ENCODE data around the gene MAPT.

The MAPT gene

DNA sequence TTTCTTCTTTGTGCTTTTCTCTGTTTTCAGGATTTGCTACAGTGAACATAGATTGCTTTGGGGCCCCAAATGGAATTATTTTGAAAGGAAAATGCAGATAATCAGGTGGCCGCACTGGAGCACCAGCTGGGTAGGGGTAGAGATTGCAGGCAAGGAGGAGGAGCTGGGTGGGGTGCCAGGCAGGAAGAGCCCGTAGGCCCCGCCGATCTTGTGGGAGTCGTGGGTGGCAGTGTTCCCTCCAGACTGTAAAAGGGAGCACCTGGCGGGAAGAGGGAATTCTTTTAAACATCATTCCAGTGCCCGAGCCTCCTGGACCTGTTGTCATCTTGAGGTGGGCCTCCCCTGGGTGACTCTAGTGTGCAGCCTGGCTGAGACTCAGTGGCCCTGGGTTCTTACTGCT is 105.9 kb downstream of the MAPT start:
- Histone ChIP-seq H4K91ac (ENCODE audit: low read length) (no peak overlapping the region), H2BK120ac (ENCODE audit: low read depth, low read length) (no peak overlapping the region), H3K27me3 (ENCODE audit: control insufficient read depth in 1 of 2, insufficient read depth in 1 of 2, low read length in 2 of 2) (peaks cover 9 to 19% of the 10 kb centered on the region in 2 experiments), H3K23ac (ENCODE audit: low read length in 2 of 2) (no peak overlapping the region), H2BK12ac (ENCODE audit: low read length in 2 of 2) (no peak overlapping the region), H2AFZ (ENCODE audit: low read depth, low read length) (no peak overlapping the region), H3K4me1 (ENCODE audit: control insufficient read depth, insufficient read depth, low read depth, low read length) (peaks cover 8% of the 10 kb centered on the region), H3K4me2 (ENCODE audit: low read length, poor library complexity, severe bottlenecking) (no peak overlapping the region), H2BK15ac (ENCODE audit: low read depth, poor library complexity, severe bottlenecking) (no peak overlapping the region), H3K14ac (ENCODE audit: low read length in 2 of 2) (no peak overlapping the region), H2BK5ac (ENCODE audit: low read depth, low read length, poor library complexity, severe bottlenecking) (no peak overlapping the region), H4K8ac (ENCODE audit: low read length) (no peak overlapping the region), H3K9me3 (ENCODE audit: control insufficient read depth, low read length) (no peaks in the 10 kb centered on the region), H3K36me3 (ENCODE audit: control insufficient read depth in 1 of 2, insufficient read depth in 2 of 2, low read depth in 1 of 2, low read length in 2 of 2) (no peaks in the 10 kb centered on the region), H3K18ac (ENCODE audit: low read depth in 1 of 2, low read length in 2 of 2) (no peak overlapping the region), H3K79me1 (replicated peaks; ENCODE audit: low read length, poor library complexity, severe bottlenecking) (no peaks in the 10 kb centered on the region), H3K9ac (ENCODE audit: low read length) (no peak overlapping the region), H3K4me3 (ENCODE audit: insufficient read depth in 1 of 2, low read depth in 1 of 2, low read length in 2 of 2) (no peak overlapping the region), H3K27ac (ENCODE audit: low read length, poor library complexity, severe bottlenecking) (no peak overlapping the region), H3K4ac (ENCODE audit: low read depth in 1 of 2, low read length in 2 of 2) (no peak overlapping the region), H2AK5ac (ENCODE audit: low read length, severe bottlenecking) (no peak overlapping the region)
- no peak for DNase-seq
- WGBS = 86% methylated on average over 7 of the region's 7 CpGs

DNA sequence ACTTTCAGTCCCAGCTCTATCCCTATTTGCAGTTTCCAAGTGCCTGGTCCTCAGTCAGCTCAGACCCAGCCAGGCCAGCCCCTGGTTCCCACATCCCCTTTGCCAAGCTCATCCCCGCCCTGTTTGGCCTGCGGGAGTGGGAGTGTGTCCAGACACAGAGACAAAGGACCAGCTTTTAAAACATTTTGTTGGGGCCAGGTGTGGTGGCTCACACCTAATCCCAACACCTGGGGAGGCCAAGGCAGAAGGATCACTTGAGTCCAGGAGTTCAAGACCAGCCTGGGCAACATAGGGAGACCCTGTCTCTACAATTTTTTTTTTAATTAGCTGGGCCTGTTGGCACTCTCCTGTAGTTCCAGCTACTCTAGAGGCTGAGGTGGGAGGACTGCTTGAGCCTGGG is 106.4 kb downstream of the MAPT start:
- Histone ChIP-seq H2BK12ac (ENCODE audit: low read length in 2 of 2) (no peak overlapping the region), H4K8ac (ENCODE audit: low read length) (no peak overlapping the region), H3K4me3 (ENCODE audit: insufficient read depth in 1 of 2, low read depth in 1 of 2, low read length in 2 of 2) (no peak overlapping the region), H3K27me3 (ENCODE audit: control insufficient read depth in 1 of 2, insufficient read depth in 1 of 2, low read length in 2 of 2) (peaks cover 12 to 16% of the 10 kb centered on the region in 2 experiments), H3K18ac (ENCODE audit: low read depth in 1 of 2, low read length in 2 of 2) (no peak overlapping the region), H3K4me2 (ENCODE audit: low read length, poor library complexity, severe bottlenecking) (no peak overlapping the region), H3K4me1 (ENCODE audit: control insufficient read depth, insufficient read depth, low read depth, low read length) (peaks cover 7% of the 10 kb centered on the region), H2BK5ac (ENCODE audit: low read depth, low read length, poor library complexity, severe bottlenecking) (no peak overlapping the region), H2BK120ac (ENCODE audit: low read depth, low read length) (no peak overlapping the region), H3K36me3 (ENCODE audit: control insufficient read depth in 1 of 2, insufficient read depth in 2 of 2, low read depth in 1 of 2, low read length in 2 of 2) (no peaks in the 10 kb centered on the region), H3K9me3 (ENCODE audit: control insufficient read depth, low read length) (no peaks in the 10 kb centered on the region), H3K27ac (ENCODE audit: low read length, poor library complexity, severe bottlenecking) (no peak overlapping the region), H3K9ac (ENCODE audit: low read length) (no peak overlapping the region), H3K4ac (ENCODE audit: low read depth in 1 of 2, low read length in 2 of 2) (no peak overlapping the region), H3K79me1 (replicated peaks; ENCODE audit: low read length, poor library complexity, severe bottlenecking) (no peaks in the 10 kb centered on the region), H2BK15ac (ENCODE audit: low read depth, poor library complexity, severe bottlenecking) (no peak overlapping the region), H2AFZ (ENCODE audit: low read depth, low read length) (no peak overlapping the region), H3K23ac (ENCODE audit: low read length in 2 of 2) (no peak overlapping the region), H3K14ac (ENCODE audit: low read length in 2 of 2) (no peak overlapping the region), H4K91ac (ENCODE audit: low read length) (no peak overlapping the region), H2AK5ac (ENCODE audit: low read length, severe bottlenecking) (no peak overlapping the region)
- DNase-seq = no peak
- WGBS = 96% methylated on average over 2 of the region's 2 CpGs

DNA sequence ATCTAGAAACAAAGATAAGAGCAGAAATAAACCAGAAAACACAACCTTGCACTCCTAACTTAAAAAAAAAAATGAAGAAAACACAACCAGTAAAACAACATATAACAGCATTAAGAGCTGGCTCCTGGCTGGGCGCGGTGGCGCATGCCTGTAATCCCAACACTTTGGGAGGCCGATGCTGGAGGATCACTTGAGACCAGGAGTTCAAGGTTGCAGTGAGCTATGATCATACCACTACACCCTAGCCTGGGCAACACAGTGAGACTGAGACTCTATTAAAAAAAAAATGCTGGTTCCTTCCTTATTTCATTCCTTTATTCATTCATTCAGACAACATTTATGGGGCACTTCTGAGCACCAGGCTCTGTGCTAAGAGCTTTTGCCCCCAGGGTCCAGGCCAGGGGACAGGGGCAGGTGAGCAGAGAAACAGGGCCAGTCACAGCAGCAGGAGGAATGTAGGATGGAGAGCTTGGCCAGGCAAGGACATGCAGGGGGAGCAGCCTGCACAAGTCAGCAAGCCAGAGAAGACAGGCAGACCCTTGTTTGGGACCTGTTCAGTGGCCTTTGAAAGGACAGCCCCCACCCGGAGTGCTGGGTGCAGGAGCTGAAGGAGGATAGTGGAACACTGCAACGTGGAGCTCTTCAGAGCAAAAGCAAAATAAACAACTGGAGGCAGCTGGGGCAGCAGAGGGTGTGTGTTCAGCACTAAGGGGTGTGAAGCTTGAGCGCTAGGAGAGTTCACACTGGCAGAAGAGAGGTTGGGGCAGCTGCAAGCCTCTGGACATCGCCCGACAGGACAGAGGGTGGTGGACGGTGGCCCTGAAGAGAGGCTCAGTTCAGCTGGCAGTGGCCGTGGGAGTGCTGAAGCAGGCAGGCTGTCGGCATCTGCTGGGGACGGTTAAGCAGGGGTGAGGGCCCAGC is 107.3 kb downstream of the MAPT start:
- Histone ChIP-seq H3K4me3 (ENCODE audit: insufficient read depth in 1 of 2, low read depth in 1 of 2, low read length in 2 of 2) (no peak overlapping the region), H3K23ac (ENCODE audit: low read length in 2 of 2) (no peak overlapping the region), H3K4me1 (ENCODE audit: control insufficient read depth, insufficient read depth, low read depth, low read length) (peaks cover 5% of the 10 kb centered on the region), H3K4ac (ENCODE audit: low read depth in 1 of 2, low read length in 2 of 2) (no peak overlapping the region), H3K79me1 (replicated peaks; ENCODE audit: low read length, poor library complexity, severe bottlenecking) (no peaks in the 10 kb centered on the region), H2AK5ac (ENCODE audit: low read length, severe bottlenecking) (no peak overlapping the region), H4K91ac (ENCODE audit: low read length) (no peak overlapping the region), H3K36me3 (ENCODE audit: control insufficient read depth in 1 of 2, insufficient read depth in 2 of 2, low read depth in 1 of 2, low read length in 2 of 2) (no peaks in the 10 kb centered on the region), H3K9ac (ENCODE audit: low read length) (no peak overlapping the region), H2BK120ac (ENCODE audit: low read depth, low read length) (no peak overlapping the region), H2BK5ac (ENCODE audit: low read depth, low read length, poor library complexity, severe bottlenecking) (no peak overlapping the region), H2AFZ (ENCODE audit: low read depth, low read length) (no peak overlapping the region), H4K8ac (ENCODE audit: low read length) (no peak overlapping the region), H2BK15ac (ENCODE audit: low read depth, poor library complexity, severe bottlenecking) (no peak overlapping the region), H3K18ac (ENCODE audit: low read depth in 1 of 2, low read length in 2 of 2) (no peak overlapping the region), H3K4me2 (ENCODE audit: low read length, poor library complexity, severe bottlenecking) (no peak overlapping the region), H3K27ac (ENCODE audit: low read length, poor library complexity, severe bottlenecking) (no peak overlapping the region), H3K14ac (ENCODE audit: low read length in 2 of 2) (peak overlapping the region in 1 of 2 experiments; percentile 35), H2BK12ac (ENCODE audit: low read length in 2 of 2) (no peak overlapping the region), H3K27me3 (ENCODE audit: control insufficient read depth in 1 of 2, insufficient read depth in 1 of 2, low read length in 2 of 2) (peaks cover 10 to 12% of the 10 kb centered on the region in 2 experiments), H3K9me3 (ENCODE audit: control insufficient read depth, low read length) (no peaks in the 10 kb centered on the region)
- no peak for DNase-seq
- WGBS = 75% methylated on average over 13 of the region's 13 CpGs

DNA sequence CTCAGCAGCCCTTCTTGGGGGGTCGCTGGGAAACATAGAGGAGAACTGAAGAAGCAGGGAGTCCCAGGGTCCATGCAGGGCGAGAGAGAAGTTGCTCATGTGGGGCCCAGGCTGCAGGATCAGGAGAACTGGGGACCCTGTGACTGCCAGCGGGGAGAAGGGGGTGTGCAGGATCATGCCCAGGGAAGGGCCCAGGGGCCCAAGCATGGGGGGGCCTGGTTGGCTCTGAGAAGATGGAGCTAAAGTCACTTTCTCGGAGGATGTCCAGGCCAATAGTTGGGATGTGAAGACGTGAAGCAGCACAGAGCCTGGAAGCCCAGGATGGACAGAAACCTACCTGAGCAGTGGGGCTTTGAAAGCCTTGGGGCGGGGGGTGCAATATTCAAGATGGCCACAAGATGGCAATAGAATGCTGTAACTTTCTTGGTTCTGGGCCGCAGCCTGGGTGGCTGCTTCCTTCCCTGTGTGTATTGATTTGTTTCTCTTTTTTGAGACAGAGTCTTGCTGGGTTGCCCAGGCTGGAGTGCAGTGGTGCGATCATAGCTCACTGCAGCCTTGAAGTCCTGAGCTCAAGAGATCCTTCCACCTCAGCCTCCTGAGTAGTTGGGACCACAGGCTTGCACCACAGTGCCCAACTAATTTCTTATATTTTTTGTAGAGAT is 108.1 kb downstream of the MAPT start:
- no peak overlapping the region for H2BK12ac ChIP-seq (ENCODE audit: low read length in 2 of 2)
- H3K4ac ChIP-seq (ENCODE audit: low read depth in 1 of 2, low read length in 2 of 2) = no peak overlapping the region
- no peaks in the 10 kb centered on the region for H3K79me1 ChIP-seq (replicated peaks; ENCODE audit: low read length, poor library complexity, severe bottlenecking)
- DNase-seq = peak; percentile 63
- peaks cover 6 to 10% of the 10 kb centered on the region in 2 experiments for H3K27me3 ChIP-seq (ENCODE audit: control insufficient read depth in 1 of 2, insufficient read depth in 1 of 2, low read length in 2 of 2)
- no peak overlapping the region for H3K14ac ChIP-seq (ENCODE audit: low read length in 2 of 2)
- H4K91ac ChIP-seq (ENCODE audit: low read length) = no peak overlapping the region
- no peak overlapping the region for H2BK120ac ChIP-seq (ENCODE audit: low read depth, low read length)
- H4K8ac ChIP-seq (ENCODE audit: low read length) = no peak overlapping the region
- H2BK5ac ChIP-seq (ENCODE audit: low read depth, low read length, poor library complexity, severe bottlenecking) = no peak overlapping the region
- H3K4me3 ChIP-seq (ENCODE audit: insufficient read depth in 1 of 2, low read depth in 1 of 2, low read length in 2 of 2) = no peak overlapping the region
- H3K23ac ChIP-seq (ENCODE audit: low read length in 2 of 2) = no peak overlapping the region
- H3K9ac ChIP-seq (ENCODE audit: low read length) = no peak overlapping the region
- H2AK5ac ChIP-seq (ENCODE audit: low read length, severe bottlenecking) = no peak overlapping the region
- WGBS = 25% methylated on average over 7 of the region's 8 CpGs
- no peak overlapping the region for H3K27ac ChIP-seq (ENCODE audit: low read length, poor library complexity, severe bottlenecking)
- no peak overlapping the region for H2BK15ac ChIP-seq (ENCODE audit: low read depth, poor library complexity, severe bottlenecking)
- H3K4me2 ChIP-seq (ENCODE audit: low read length, poor library complexity, severe bottlenecking) = no peak overlapping the region
- H3K18ac ChIP-seq (ENCODE audit: low read depth in 1 of 2, low read length in 2 of 2) = no peak overlapping the region
- no peak overlapping the region for H2AFZ ChIP-seq (ENCODE audit: low read depth, low read length)
- H3K9me3 ChIP-seq (ENCODE audit: control insufficient read depth, low read length) = no peaks in the 10 kb centered on the region
- peaks cover 5% of the 10 kb centered on the region for H3K4me1 ChIP-seq (ENCODE audit: control insufficient read depth, insufficient read depth, low read depth, low read length)
- no peaks in the 10 kb centered on the region for H3K36me3 ChIP-seq (ENCODE audit: control insufficient read depth in 1 of 2, insufficient read depth in 2 of 2, low read depth in 1 of 2, low read length in 2 of 2)
